PC-3 (cell line): ENCODE data around the gene KCNJ12. TPM values are rescaled to one million over a fixed set of nuclear protein-coding genes. Genes with fewer than 3 reads are reported as not detected.
"Not testable (repeated sequence)": the region's sequence is repeated elsewhere in the genome, so short reads cannot be mapped to it uniquely, and the experiment has no call there.

Source experiments
- ATAC-seq: fragments of 200-7000 bp; cut with Tn5 transposase; 2 replicates; pipeline ENCODE4 v1.9.1; 2020; ENCODE audit warnings: mild to moderate bottlenecking, moderate library complexity
- BruUV-seq: library from RNA; stranded (reverse); fragments of 400-500 nt; replicated peaks from 2 replicates; lab custom pipeline; 2021; lab: Mats Ljungman, UMichigan
- CTCF ChIA-PET: fragments of 300-600 bp; sonication (Branson Sonifier 250); formaldehyde crosslinking; loops from one replicate; lab custom pipeline; 2022; ENCODE audit warnings: antibody characterized with exemption; lab: Charles Lee
- POLR2A ChIA-PET: fragments of 300-600 bp; sonication (Branson Sonifier 250); formaldehyde crosslinking; loops from one replicate; lab custom pipeline; 2022; ENCODE audit warnings: antibody characterized with exemption; ENCODE audit not compliant: unreplicated experiment; lab: Charles Lee
- DNase-seq: peaks from one replicate; pipeline ENCODE4 v3.0.0-alpha.2; 2015
- H2AFZ ChIP-seq: fragments of 300-600 bp; sonication (generic); 2 replicates; pipeline ENCODE4 v1.6.0; 2016; ENCODE audit warnings: antibody characterized with exemption, low read length
- H3F3A ChIP-seq: fragments of 300-600 bp; sonication (generic); one replicate; pipeline ENCODE4 v1.6.0; 2017; ENCODE audit warnings: antibody characterized with exemption, low read length, control low read depth, mild to moderate bottlenecking; ENCODE audit not compliant: unreplicated experiment
- H3K27ac ChIP-seq: fragments of 300-600 bp; sonication (generic); 2 replicates; pipeline ENCODE4 v1.5.1; 2016; ENCODE audit warnings: mild to moderate bottlenecking, low read length
- H3K27me3 ChIP-seq: fragments of 300-600 bp; sonication (generic); 2 replicates; pipeline ENCODE4 v1.6.1; 2016; ENCODE audit warnings: low read length, mixed read lengths
- H3K36me3 ChIP-seq: fragments of 300-600 bp; sonication (generic); 2 replicates; pipeline ENCODE4 v1.6.1; 2016; ENCODE audit warnings: low read depth, mixed run types, low read length, mixed read lengths
- H3K4me1 ChIP-seq: fragments of 300-600 bp; sonication (generic); 2 replicates; pipeline ENCODE4 v1.5.1; 2016; ENCODE audit warnings: low read length; ENCODE audit not compliant: insufficient read depth
- H3K4me2 ChIP-seq: fragments of 300-600 bp; sonication (generic); 2 replicates; pipeline ENCODE4 v1.6.0; 2016; ENCODE audit warnings: low read length
- H3K4me3 ChIP-seq: fragments of 300-600 bp; sonication (generic); 2 replicates; pipeline ENCODE4 v1.5.1; 2016; ENCODE audit warnings: mild to moderate bottlenecking, low read length, mixed read lengths
- H3K79me2 ChIP-seq: fragments of 300-600 bp; sonication (generic); 2 replicates; pipeline ENCODE4 v1.6.1; 2017; ENCODE audit warnings: low read length, mixed read lengths
- H3K9ac ChIP-seq: fragments of 300-600 bp; sonication (generic); 2 replicates; pipeline ENCODE4 v1.6.0; 2016; ENCODE audit warnings: mild to moderate bottlenecking, low read length
- H3K9me2 ChIP-seq: fragments of 300-600 bp; sonication (generic); replicated peaks from 2 replicates; pipeline ENCODE4 v1.6.1; 2016; ENCODE audit warnings: mixed run types, low read length, mixed read lengths
- H3K9me3 ChIP-seq: fragments of 300-600 bp; sonication (generic); 2 replicates; pipeline ENCODE4 v1.6.1; 2016; ENCODE audit warnings: low read length, mixed read lengths
- H4K20me1 ChIP-seq: fragments of 300-600 bp; sonication (generic); 2 replicates; pipeline ENCODE4 v1.6.1; 2016; ENCODE audit warnings: low read length, mixed read lengths
- intact Hi-C: fragments of 100-400 bp; cut with micrococcal nuclease; formaldehyde crosslinking; loops from 2 replicates; pipeline ENCODE4 v1.9.0; 2023
- total RNA-seq: library from RNA; depleted of rRNA; stranded (reverse); fragments of >200 nt; gene quantifications from 2 replicates; pipeline ENCODE4 v1.2.3, GENCODE V29; 2014

The KCNJ12 gene
- total RNA-seq, 1 experiment from 2014 or later = 11.1 TPM

GRCh38 chr17:21411679-21412205 is 35.6 kb downstream of the KCNJ12 start:
- H3K9me2 ChIP-seq, H4K20me1 ChIP-seq, POLR2A ChIA-PET, CTCF ChIA-PET, H3K4me3 ChIP-seq, H3K27me3 ChIP-seq, ATAC-seq, H3K4me1 ChIP-seq, H3K36me3 ChIP-seq, H3K27ac ChIP-seq, H3F3A ChIP-seq, DNase-seq, BruUV-seq, H3K9ac ChIP-seq, H3K4me2 ChIP-seq, intact Hi-C loops, H3K9me3 ChIP-seq, H2AFZ ChIP-seq, H3K79me2 ChIP-seq: not testable (repeated sequence)

GRCh38 chr17:21412207-21412681 is 36.1 kb downstream of the KCNJ12 start:
- H3K4me3 ChIP-seq, H3K9ac ChIP-seq, POLR2A ChIA-PET, H4K20me1 ChIP-seq, H2AFZ ChIP-seq, H3F3A ChIP-seq, H3K79me2 ChIP-seq, DNase-seq, H3K9me3 ChIP-seq, H3K4me1 ChIP-seq, CTCF ChIA-PET, ATAC-seq, H3K36me3 ChIP-seq, H3K9me2 ChIP-seq, BruUV-seq, H3K27ac ChIP-seq, H3K27me3 ChIP-seq, intact Hi-C loops, H3K4me2 ChIP-seq: not testable (repeated sequence)

- H4K20me1 ChIP-seq, DNase-seq, H2AFZ ChIP-seq, CTCF ChIA-PET, ATAC-seq, intact Hi-C loops, H3K27ac ChIP-seq, H3K4me3 ChIP-seq, BruUV-seq, H3K79me2 ChIP-seq, H3K4me1 ChIP-seq, H3K9ac ChIP-seq, H3K9me3 ChIP-seq, H3K4me2 ChIP-seq, POLR2A ChIA-PET, H3K36me3 ChIP-seq, H3K9me2 ChIP-seq, H3K27me3 ChIP-seq, H3F3A ChIP-seq: not testable (repeated sequence)
These were observed 37.6 kb downstream of the KCNJ12 start for GRCh38 chr17:21413570-21414279.

- DNase-seq, H3K36me3 ChIP-seq, intact Hi-C loops, H2AFZ ChIP-seq, H3F3A ChIP-seq, H3K9me3 ChIP-seq, H3K4me3 ChIP-seq, H4K20me1 ChIP-seq, BruUV-seq, CTCF ChIA-PET, ATAC-seq, H3K9ac ChIP-seq, H3K27ac ChIP-seq, H3K27me3 ChIP-seq, H3K79me2 ChIP-seq, H3K4me1 ChIP-seq, POLR2A ChIA-PET, H3K9me2 ChIP-seq, H3K4me2 ChIP-seq: not testable (repeated sequence)
These were observed 38.5 kb downstream of the KCNJ12 start for GRCh38 chr17:21414616-21415015.

- H3F3A ChIP-seq, H4K20me1 ChIP-seq, H3K79me2 ChIP-seq, BruUV-seq, H3K9me2 ChIP-seq, ATAC-seq, intact Hi-C loops, H3K27me3 ChIP-seq, DNase-seq, CTCF ChIA-PET, H3K4me1 ChIP-seq, H3K9me3 ChIP-seq, H2AFZ ChIP-seq, POLR2A ChIA-PET, H3K4me3 ChIP-seq, H3K36me3 ChIP-seq, H3K27ac ChIP-seq, H3K4me2 ChIP-seq, H3K9ac ChIP-seq: not testable (repeated sequence)
These were observed 39.2 kb downstream of the KCNJ12 start for GRCh38 chr17:21415166-21415990.

GRCh38 chr17:21416471-21416981 is 40.4 kb downstream of the KCNJ12 start:
- H3K27ac ChIP-seq, H3K27me3 ChIP-seq, H2AFZ ChIP-seq, H3K4me2 ChIP-seq, BruUV-seq, H3K4me1 ChIP-seq, H3F3A ChIP-seq, POLR2A ChIA-PET, H3K9ac ChIP-seq, H3K36me3 ChIP-seq, CTCF ChIA-PET, H3K79me2 ChIP-seq, H3K4me3 ChIP-seq, H3K9me3 ChIP-seq, DNase-seq, H3K9me2 ChIP-seq, H4K20me1 ChIP-seq, ATAC-seq, intact Hi-C loops: not testable (repeated sequence)
